AG04450 (cell line): ENCODE data around the gene MGME1. TPM values are rescaled to one million over a fixed set of nuclear protein-coding genes. Genes with fewer than 3 reads are reported as not detected.
A peak's percentile ranks its signal among the peaks of the same experiment; 100 is the strongest.

Source experiments
- CTCF ChIA-PET: fragments of 300-600, 350-600 bp; formaldehyde crosslinking; extraction: SDS; loops from one replicate; lab custom pipeline; 2022; ENCODE audit warnings: antibody characterized with exemption, inconsistent platforms; lab: Charles Lee
- POLR2A ChIA-PET: fragments of 350-600 bp; formaldehyde crosslinking; extraction: SDS; loops from one replicate; lab custom pipeline; 2021; ENCODE audit warnings: antibody characterized with exemption, inconsistent platforms; lab: Yijun Ruan, JAX
- DNase-seq: peaks from one replicate; pipeline ENCODE4 v3.0.0-alpha.2; 2011; ENCODE audit warnings: low read depth, low spot score
- H3K27ac ChIP-seq: one replicate; pipeline ENCODE4 v1.5.1; 2012; ENCODE audit warnings: low read depth, low read length, control low read depth
- H3K27me3 ChIP-seq: one replicate; pipeline ENCODE4 v1.6.0; 2012; ENCODE audit warnings: low read length; ENCODE audit not compliant: control insufficient read depth, insufficient read depth
- H3K4me3 ChIP-seq: 2 replicates; pipeline ENCODE4 v1.5.1; 2011; ENCODE audit warnings: mild to moderate bottlenecking, low read depth, low read length, control low read depth
- H3K9me3 ChIP-seq: 2 replicates; pipeline ENCODE4 v1.5.1; 2012; ENCODE audit warnings: low read length; ENCODE audit not compliant: control insufficient read depth, insufficient read depth
- CTCF ChIP-seq: IDR thresholded peaks from 2 replicates; pipeline ENCODE4 v1.5.1; 2011; ENCODE audit warnings: low read depth, low read length, control low read depth, inconsistent platforms
- polyA plus RNA-seq: library from polyadenylated mRNA; depleted of rRNA; stranded (reverse); fragments of >200 nt; gene quantifications from 2 replicates; pipeline ENCODE4 v1.2.3, GENCODE V29; 2011; rRNA removed
- small RNA-seq: library from RNA; depleted of rRNA; stranded (forward); fragments of <200 nt; gene quantifications from one replicate; pipeline ENCODE3, GENCODE V24; 2012; ENCODE audit warnings: low read depth; ENCODE audit not compliant: insufficient read length

Gene MGME1
- polyA plus RNA-seq, 1 experiment: 13.5 TPM

- Histone ChIP-seq H3K27me3 (peaks cover 6% of the 10 kb centered on the region), H3K9me3 (no peaks in the 10 kb centered on the region), H3K27ac (no peak overlapping the region), H3K4me3 (no peak overlapping the region)
- no peak for TF ChIP-seq CTCF
- no peak for DNase-seq
- CTCF ChIA-PET: interaction anchor here (0.6 kb wide), 1 partner anchor 1596 kb away, joined by 5 read pairs; no protein-coding TSS in a partner anchor
- POLR2A ChIA-PET: no interaction called here
Observed at GRCh38 chr20:18031888-18032509, 63.2 kb downstream of the MGME1 start.

- TF ChIP-seq CTCF: no peak
- Histone ChIP-seq H3K4me3 (no peak overlapping the region), H3K27me3 (peaks cover 6% of the 10 kb centered on the region), H3K9me3 (no peaks in the 10 kb centered on the region), H3K27ac (no peak overlapping the region)
- POLR2A ChIA-PET: interaction anchor here (0.6 kb wide), 1 partner anchor 15 kb away, joined by 3 read pairs; no protein-coding TSS in a partner anchor
- CTCF ChIA-PET: interaction anchor here (0.6 to 0.8 kb wide), 2 partner anchors 601 to 1595 kb away, joined by 3 to 5 read pairs; no protein-coding TSS in a partner anchor
- no peak for DNase-seq
Observed at GRCh38 chr20:18032977-18033892, 64.4 kb downstream of the MGME1 start.

GRCh38 chr20:18034039-18034438 is 65.2 kb downstream of the MGME1 start:
- ChIA-PET POLR2A (no interaction called here), CTCF (interaction anchor here (0.8 kb wide), 1 partner anchor 601 kb away, joined by 3 read pairs; no protein-coding TSS in a partner anchor)
- Histone ChIP-seq H3K27ac (no peak overlapping the region), H3K4me3 (no peak overlapping the region), H3K9me3 (no peaks in the 10 kb centered on the region), H3K27me3 (peaks cover 6% of the 10 kb centered on the region)
- no peak for DNase-seq
- TF ChIP-seq CTCF: no peak

GRCh38 chr20:18039063-18039462 is 70.2 kb downstream of the MGME1 start:
- TF ChIP-seq CTCF: no peak
- ChIA-PET POLR2A (no interaction called here), CTCF (no interaction called here)
- no peaks in the 10 kb centered on the region for H3K9me3 ChIP-seq
- H3K4me3 ChIP-seq: no peak overlapping the region
- peaks cover under 1% of the 10 kb centered on the region for H3K27me3 ChIP-seq
- no peak overlapping the region for H3K27ac ChIP-seq
- no peak for DNase-seq

Small RNA genes lying within 50 kb of the gene (small RNA-seq; reads per million reads assigned to genes)
- gene SNORD17: 499 reads per million, percentile 94 among the genes with 10 or more reads in this experiment

Other genes starting within 250 kb of the MGME1 start
- 109 and 150 TPM in 2 replicates for gene SNX5, start 224 bp upstream of the MGME1 start, polyA plus RNA-seq
- gene OVOL2, start 88.9 kb downstream of the MGME1 start, polyA plus RNA-seq: not detected in 2 replicates
- 9.6 and 12.2 TPM in 2 replicates for gene KAT14, start 168.8 kb downstream of the MGME1 start, polyA plus RNA-seq
- 9.5 and 12.1 TPM in 2 replicates for gene PET117, start 168.8 kb downstream of the MGME1 start, polyA plus RNA-seq